K562 (cell line): Measurements from ENCODE around the gene MED16. TPM values are rescaled to one million over a fixed set of nuclear protein-coding genes. Genes with fewer than 3 reads are reported as not detected.

ENCODE experiments used
- CBX1 ChIP-seq: sonication (generic); IDR thresholded peaks from 2 replicates; pipeline ENCODE4 v1.6.1; 2016; ENCODE audit warnings: antibody characterized with exemption, low read depth, mild to moderate bottlenecking
- DPF2 ChIP-seq: fragments of 450-650 bp; IDR thresholded peaks from 2 replicates; pipeline ENCODE4 v1.6.1; 2016
- ILK ChIP-seq: fragments of 450-650 bp; IDR thresholded peaks from 2 replicates; pipeline ENCODE4 v1.6.1; 2016; ENCODE audit warnings: missing genetic modification characterization, low read depth, mild to moderate bottlenecking, missing compliant biosample characterization, moderate library complexity, borderline replicate concordance
- NFE2L1 ChIP-seq: fragments of 450-650 bp; IDR thresholded peaks from 2 replicates; pipeline ENCODE4 v1.6.1; 2016; ENCODE audit warnings: missing genetic modification characterization, low read depth, mild to moderate bottlenecking, missing compliant biosample characterization, moderate library complexity, borderline replicate concordance
- SPI1 ChIP-seq: IDR thresholded peaks from 2 replicates; pipeline ENCODE4 v1.6.1; 2011; ENCODE audit warnings: low read depth, low read length, control low read depth, borderline replicate concordance
- ZC3H8 ChIP-seq: fragments of 450-650 bp; IDR thresholded peaks from 2 replicates; pipeline ENCODE4 v1.6.1; 2017
- ZFX ChIP-seq: sonication (generic); formaldehyde crosslinking; IDR thresholded peaks from 2 replicates; pipeline ENCODE4 v1.8.0; 2022; ENCODE audit warnings: mild to moderate bottlenecking, missing genetic modification reagents, moderate library complexity
- polyA plus RNA-seq, 8 experiments: library from polyadenylated mRNA; depleted of rRNA in 4 of 8; stranded (reverse) in 5 of 8; unstranded in 3 of 8; fragments of >200 nt; fragmentation: Nextera tagmentation in 2 of 8; fragmentation: Illumina TruSeq in 1 of 8; extraction: Ambion mirVana in 2 of 8; extraction: Trizol in 1 of 8; gene quantifications; 2 replicates each; pipeline versions ENCODE4 v1.2.1 to v1.2.3, GENCODE V29; 2011 to 2014; ENCODE audit warnings: inconsistent platforms in 1 of 8, missing spikeins in 1 of 8
- total RNA-seq, 7 experiments: library from RNA; depleted of rRNA in 6 of 7; stranded (reverse); fragments of >200 nt in 6 of 7; fragmentation: Illumina TruSeq in 2 of 7; extraction: Trizol in 2 of 7; gene quantifications; 2 replicates each; pipeline versions ENCODE4 v1.2.1 to v1.2.3, GENCODE V29; 2011 to 2021; ENCODE audit warnings: low replicate concordance in 1 of 7
- TF ChIP-seq, protein P1 (sequence below): sonication (generic); formaldehyde crosslinking; IDR thresholded peaks from 2 replicates; pipeline ENCODE4 v1.8.0; 2022; ENCODE audit warnings: mild to moderate bottlenecking, missing genetic modification reagents
- TF ChIP-seq, protein P2 (sequence below): fragments of 450-650 bp; IDR thresholded peaks from 2 replicates; pipeline ENCODE4 v1.6.1; 2017; ENCODE audit warnings: antibody characterized with exemption, mild to moderate bottlenecking
- TF ChIP-seq, protein P3 (sequence below): fragments of 450-650 bp; formaldehyde crosslinking; IDR thresholded peaks from 2 replicates; pipeline ENCODE4 v1.4.0; 2020; ENCODE audit warnings: mild to moderate bottlenecking
- TF ChIP-seq, protein P4 (sequence below): fragments of 450-650 bp; IDR thresholded peaks from 2 replicates; pipeline ENCODE4 v1.7.1; 2018; ENCODE audit warnings: mild to moderate bottlenecking, low read depth; ENCODE audit not compliant: partially characterized antibody
- TF ChIP-seq, protein P5 (sequence below): conservative IDR thresholded peaks from 2 replicates; pipeline ENCODE4 v1.6.1; 2011; ENCODE audit warnings: low read depth, mild to moderate bottlenecking, low read length; ENCODE audit not compliant: control insufficient read depth

The MED16 gene
- total and polyA plus RNA-seq, 9 of the 15 experiments (the other 6 are each of a cell fraction or from before 2014, with no cell fraction given) = 0.89 to 59.9 (median 8.6) TPM

DNA sequence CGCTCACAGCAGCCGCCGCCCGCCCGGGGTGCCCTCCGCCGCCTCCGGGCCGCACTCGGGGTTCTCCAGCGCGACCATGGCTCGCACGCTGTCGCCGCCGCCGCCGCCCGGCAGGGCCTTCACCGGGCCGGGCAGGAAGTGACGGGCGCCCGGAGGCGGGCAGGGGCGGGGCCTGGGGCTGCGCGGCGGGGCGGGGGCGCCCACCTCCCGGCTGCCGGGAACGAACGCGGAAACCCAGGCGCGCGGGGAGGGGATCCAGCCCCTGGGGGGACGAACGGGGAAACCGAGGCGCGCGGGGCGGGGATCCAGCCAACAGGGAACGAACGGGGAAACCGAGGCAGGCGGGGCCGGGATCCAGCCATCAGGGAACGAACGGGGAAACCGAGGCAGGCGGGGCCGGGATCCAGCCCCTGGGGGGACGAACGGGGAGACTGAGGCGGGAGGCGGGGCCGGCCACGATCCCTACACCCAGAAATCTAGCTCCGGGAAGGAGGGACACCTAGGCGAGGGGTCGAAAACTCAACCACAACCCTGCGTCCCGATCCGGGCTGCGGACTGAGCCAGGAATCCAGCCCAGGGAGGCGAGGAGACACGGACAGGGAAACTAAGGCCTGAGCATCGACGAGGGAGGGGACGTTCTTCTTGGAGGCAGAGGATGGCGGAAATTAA, 20.2 kb upstream of the MED16 start, which contains the start of gene R3HDM4 (continued):
- TF ChIP-seq, protein P1, sequence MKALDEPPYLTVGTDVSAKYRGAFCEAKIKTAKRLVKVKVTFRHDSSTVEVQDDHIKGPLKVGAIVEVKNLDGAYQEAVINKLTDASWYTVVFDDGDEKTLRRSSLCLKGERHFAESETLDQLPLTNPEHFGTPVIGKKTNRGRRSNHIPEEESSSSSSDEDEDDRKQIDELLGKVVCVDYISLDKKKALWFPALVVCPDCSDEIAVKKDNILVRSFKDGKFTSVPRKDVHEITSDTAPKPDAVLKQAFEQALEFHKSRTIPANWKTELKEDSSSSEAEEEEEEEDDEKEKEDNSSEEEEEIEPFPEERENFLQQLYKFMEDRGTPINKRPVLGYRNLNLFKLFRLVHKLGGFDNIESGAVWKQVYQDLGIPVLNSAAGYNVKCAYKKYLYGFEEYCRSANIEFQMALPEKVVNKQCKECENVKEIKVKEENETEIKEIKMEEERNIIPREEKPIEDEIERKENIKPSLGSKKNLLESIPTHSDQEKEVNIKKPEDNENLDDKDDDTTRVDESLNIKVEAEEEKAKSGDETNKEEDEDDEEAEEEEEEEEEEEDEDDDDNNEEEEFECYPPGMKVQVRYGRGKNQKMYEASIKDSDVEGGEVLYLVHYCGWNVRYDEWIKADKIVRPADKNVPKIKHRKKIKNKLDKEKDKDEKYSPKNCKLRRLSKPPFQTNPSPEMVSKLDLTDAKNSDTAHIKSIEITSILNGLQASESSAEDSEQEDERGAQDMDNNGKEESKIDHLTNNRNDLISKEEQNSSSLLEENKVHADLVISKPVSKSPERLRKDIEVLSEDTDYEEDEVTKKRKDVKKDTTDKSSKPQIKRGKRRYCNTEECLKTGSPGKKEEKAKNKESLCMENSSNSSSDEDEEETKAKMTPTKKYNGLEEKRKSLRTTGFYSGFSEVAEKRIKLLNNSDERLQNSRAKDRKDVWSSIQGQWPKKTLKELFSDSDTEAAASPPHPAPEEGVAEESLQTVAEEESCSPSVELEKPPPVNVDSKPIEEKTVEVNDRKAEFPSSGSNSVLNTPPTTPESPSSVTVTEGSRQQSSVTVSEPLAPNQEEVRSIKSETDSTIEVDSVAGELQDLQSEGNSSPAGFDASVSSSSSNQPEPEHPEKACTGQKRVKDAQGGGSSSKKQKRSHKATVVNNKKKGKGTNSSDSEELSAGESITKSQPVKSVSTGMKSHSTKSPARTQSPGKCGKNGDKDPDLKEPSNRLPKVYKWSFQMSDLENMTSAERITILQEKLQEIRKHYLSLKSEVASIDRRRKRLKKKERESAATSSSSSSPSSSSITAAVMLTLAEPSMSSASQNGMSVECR (CRISPR knock-in tag) = no peak
- no peak for TF ChIP-seq NFE2L1 (tag)
- no peak for TF ChIP-seq ILK (tag)
- TF ChIP-seq DPF2 = no peak
- TF ChIP-seq, protein P2, sequence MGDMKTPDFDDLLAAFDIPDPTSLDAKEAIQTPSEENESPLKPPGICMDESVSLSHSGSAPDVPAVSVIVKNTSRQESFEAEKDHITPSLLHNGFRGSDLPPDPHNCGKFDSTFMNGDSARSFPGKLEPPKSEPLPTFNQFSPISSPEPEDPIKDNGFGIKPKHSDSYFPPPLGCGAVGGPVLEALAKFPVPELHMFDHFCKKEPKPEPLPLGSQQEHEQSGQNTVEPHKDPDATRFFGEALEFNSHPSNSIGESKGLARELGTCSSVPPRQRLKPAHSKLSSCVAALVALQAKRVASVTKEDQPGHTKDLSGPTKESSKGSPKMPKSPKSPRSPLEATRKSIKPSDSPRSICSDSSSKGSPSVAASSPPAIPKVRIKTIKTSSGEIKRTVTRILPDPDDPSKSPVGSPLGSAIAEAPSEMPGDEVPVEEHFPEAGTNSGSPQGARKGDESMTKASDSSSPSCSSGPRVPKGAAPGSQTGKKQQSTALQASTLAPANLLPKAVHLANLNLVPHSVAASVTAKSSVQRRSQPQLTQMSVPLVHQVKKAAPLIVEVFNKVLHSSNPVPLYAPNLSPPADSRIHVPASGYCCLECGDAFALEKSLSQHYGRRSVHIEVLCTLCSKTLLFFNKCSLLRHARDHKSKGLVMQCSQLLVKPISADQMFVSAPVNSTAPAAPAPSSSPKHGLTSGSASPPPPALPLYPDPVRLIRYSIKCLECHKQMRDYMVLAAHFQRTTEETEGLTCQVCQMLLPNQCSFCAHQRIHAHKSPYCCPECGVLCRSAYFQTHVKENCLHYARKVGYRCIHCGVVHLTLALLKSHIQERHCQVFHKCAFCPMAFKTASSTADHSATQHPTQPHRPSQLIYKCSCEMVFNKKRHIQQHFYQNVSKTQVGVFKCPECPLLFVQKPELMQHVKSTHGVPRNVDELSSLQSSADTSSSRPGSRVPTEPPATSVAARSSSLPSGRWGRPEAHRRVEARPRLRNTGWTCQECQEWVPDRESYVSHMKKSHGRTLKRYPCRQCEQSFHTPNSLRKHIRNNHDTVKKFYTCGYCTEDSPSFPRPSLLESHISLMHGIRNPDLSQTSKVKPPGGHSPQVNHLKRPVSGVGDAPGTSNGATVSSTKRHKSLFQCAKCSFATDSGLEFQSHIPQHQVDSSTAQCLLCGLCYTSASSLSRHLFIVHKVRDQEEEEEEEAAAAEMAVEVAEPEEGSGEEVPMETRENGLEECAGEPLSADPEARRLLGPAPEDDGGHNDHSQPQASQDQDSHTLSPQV = 0 out of 2 replicates have a peak, but pooled peaks have one; percentile 23
- 0 out of 2 replicates have a peak, but pooled peaks have one; percentile 11 for TF ChIP-seq SPI1
- TF ChIP-seq ZFX = peak; percentile 57
- no peak for TF ChIP-seq CBX1
- TF ChIP-seq, protein P3, sequence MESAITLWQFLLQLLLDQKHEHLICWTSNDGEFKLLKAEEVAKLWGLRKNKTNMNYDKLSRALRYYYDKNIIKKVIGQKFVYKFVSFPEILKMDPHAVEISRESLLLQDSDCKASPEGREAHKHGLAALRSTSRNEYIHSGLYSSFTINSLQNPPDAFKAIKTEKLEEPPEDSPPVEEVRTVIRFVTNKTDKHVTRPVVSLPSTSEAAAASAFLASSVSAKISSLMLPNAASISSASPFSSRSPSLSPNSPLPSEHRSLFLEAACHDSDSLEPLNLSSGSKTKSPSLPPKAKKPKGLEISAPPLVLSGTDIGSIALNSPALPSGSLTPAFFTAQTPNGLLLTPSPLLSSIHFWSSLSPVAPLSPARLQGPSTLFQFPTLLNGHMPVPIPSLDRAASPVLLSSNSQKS (CRISPR knock-in tag) = no peak
- TF ChIP-seq, protein P4, sequence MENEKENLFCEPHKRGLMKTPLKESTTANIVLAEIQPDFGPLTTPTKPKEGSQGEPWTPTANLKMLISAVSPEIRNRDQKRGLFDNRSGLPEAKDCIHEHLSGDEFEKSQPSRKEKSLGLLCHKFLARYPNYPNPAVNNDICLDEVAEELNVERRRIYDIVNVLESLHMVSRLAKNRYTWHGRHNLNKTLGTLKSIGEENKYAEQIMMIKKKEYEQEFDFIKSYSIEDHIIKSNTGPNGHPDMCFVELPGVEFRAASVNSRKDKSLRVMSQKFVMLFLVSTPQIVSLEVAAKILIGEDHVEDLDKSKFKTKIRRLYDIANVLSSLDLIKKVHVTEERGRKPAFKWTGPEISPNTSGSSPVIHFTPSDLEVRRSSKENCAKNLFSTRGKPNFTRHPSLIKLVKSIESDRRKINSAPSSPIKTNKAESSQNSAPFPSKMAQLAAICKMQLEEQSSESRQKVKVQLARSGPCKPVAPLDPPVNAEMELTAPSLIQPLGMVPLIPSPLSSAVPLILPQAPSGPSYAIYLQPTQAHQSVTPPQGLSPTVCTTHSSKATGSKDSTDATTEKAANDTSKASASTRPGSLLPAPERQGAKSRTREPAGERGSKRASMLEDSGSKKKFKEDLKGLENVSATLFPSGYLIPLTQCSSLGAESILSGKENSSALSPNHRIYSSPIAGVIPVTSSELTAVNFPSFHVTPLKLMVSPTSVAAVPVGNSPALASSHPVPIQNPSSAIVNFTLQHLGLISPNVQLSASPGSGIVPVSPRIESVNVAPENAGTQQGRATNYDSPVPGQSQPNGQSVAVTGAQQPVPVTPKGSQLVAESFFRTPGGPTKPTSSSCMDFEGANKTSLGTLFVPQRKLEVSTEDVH = no peak
- no peak for TF ChIP-seq ZC3H8
- TF ChIP-seq, protein P5, sequence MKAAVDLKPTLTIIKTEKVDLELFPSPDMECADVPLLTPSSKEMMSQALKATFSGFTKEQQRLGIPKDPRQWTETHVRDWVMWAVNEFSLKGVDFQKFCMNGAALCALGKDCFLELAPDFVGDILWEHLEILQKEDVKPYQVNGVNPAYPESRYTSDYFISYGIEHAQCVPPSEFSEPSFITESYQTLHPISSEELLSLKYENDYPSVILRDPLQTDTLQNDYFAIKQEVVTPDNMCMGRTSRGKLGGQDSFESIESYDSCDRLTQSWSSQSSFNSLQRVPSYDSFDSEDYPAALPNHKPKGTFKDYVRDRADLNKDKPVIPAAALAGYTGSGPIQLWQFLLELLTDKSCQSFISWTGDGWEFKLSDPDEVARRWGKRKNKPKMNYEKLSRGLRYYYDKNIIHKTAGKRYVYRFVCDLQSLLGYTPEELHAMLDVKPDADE = 0 out of 2 replicates have a peak, but pooled peaks have one; percentile 39
